IMR-90 (cell line): ENCODE data around the gene COX6B2. TPM values are rescaled to one million over a fixed set of nuclear protein-coding genes. Genes with fewer than 3 reads are reported as not detected.

Experiments used
- ATAC-seq: fragments of 200-7000 bp; cut with Tn5 transposase; 2 replicates; pipeline ENCODE4 v1.9.1; 2020; ENCODE audit warnings: low read depth, mild to moderate bottlenecking, moderate library complexity
- BruUV-seq: library from RNA; stranded (reverse); fragments of 400-500 nt; replicated peaks from 2 replicates; lab custom pipeline; 2021; lab: Mats Ljungman, UMichigan
- CTCF ChIA-PET: fragments of 300-600 bp; formaldehyde crosslinking; extraction: SDS; loops from one replicate; lab custom pipeline; 2021; ENCODE audit warnings: antibody characterized with exemption; lab: Yijun Ruan, JAX
- POLR2A ChIA-PET: fragments of 300-600 bp; sonication (Branson Sonifier 250); formaldehyde crosslinking; loops from one replicate; lab custom pipeline; 2022; ENCODE audit warnings: antibody characterized with exemption; ENCODE audit not compliant: unreplicated experiment; lab: Charles Lee
- DNase-seq: peaks from one replicate; pipeline ENCODE4 v3.0.0; 2013
- H2AFZ ChIP-seq: replicated peaks from 2 replicates; pipeline ENCODE3; 2013; ENCODE audit warnings: low read length, mild to moderate bottlenecking; ENCODE audit not compliant: poor library complexity
- H2AK5ac ChIP-seq: 2 replicates; pipeline ENCODE4 v1.6.1; 2013; ENCODE audit warnings: low read depth, low read length, inconsistent platforms
- H2AK9ac ChIP-seq: replicated peaks from 2 replicates; pipeline ENCODE3; 2013; ENCODE audit warnings: mild to moderate bottlenecking, low read depth, low read length, moderate library complexity; ENCODE audit not compliant: poor library complexity
- H2BK120ac ChIP-seq: 2 replicates; pipeline ENCODE4 v1.6.1; 2013; ENCODE audit warnings: low read depth, low read length, inconsistent platforms
- H2BK15ac ChIP-seq: 3 replicates; pipeline ENCODE4 v1.6.1; 2013; ENCODE audit warnings: low read depth, low read length, inconsistent platforms
- H2BK20ac ChIP-seq: 2 replicates; pipeline ENCODE4 v1.6.1; 2013; ENCODE audit warnings: low read depth, mild to moderate bottlenecking, inconsistent platforms, low read length, moderate library complexity
- H2BK5ac ChIP-seq: 2 replicates; pipeline ENCODE4 v1.6.1; 2013; ENCODE audit warnings: mild to moderate bottlenecking, low read depth, low read length, inconsistent platforms; ENCODE audit not compliant: poor library complexity, severe bottlenecking
- H3K14ac ChIP-seq: replicated peaks from 2 replicates; pipeline ENCODE4 v1.6.1; 2013; ENCODE audit warnings: low read depth, low read length, inconsistent platforms
- H3K18ac ChIP-seq: 2 replicates; pipeline ENCODE4 v1.6.1; 2013; ENCODE audit warnings: low read depth, low read length, control low read depth
- H3K23ac ChIP-seq: 2 replicates; pipeline ENCODE4 v1.6.1; 2013; ENCODE audit warnings: low read depth, low read length, inconsistent platforms
- H3K27ac ChIP-seq: 2 replicates; pipeline ENCODE4 v1.5.1; 2013; ENCODE audit warnings: mild to moderate bottlenecking, control low read depth, low read length; ENCODE audit not compliant: insufficient read depth
- H3K27me3 ChIP-seq: 2 replicates; pipeline ENCODE4 v1.6.1; 2013; ENCODE audit warnings: low read length; ENCODE audit not compliant: control insufficient read depth, insufficient read depth
- H3K36me3 ChIP-seq: 2 replicates; pipeline ENCODE4 v1.6.1; 2013; ENCODE audit warnings: low read length, mixed read lengths; ENCODE audit not compliant: control insufficient read depth, insufficient read depth
- H3K4ac ChIP-seq: 2 replicates; pipeline ENCODE4 v1.6.1; 2013; ENCODE audit warnings: low read depth, low read length, inconsistent platforms
- H3K4me1 ChIP-seq: 2 replicates; pipeline ENCODE4 v1.6.1; 2013; ENCODE audit warnings: low read length, mixed read lengths; ENCODE audit not compliant: control insufficient read depth, insufficient read depth
- H3K4me2 ChIP-seq: 2 replicates; pipeline ENCODE4 v1.6.1; 2013; ENCODE audit warnings: low read depth, mild to moderate bottlenecking, control low read depth, low read length, moderate library complexity
- H3K4me3 ChIP-seq: 2 replicates; pipeline ENCODE4 v1.5.1; 2013; ENCODE audit warnings: low read depth, mild to moderate bottlenecking, control low read depth, low read length, moderate library complexity; ENCODE audit not compliant: insufficient read depth
- H3K56ac ChIP-seq: 2 replicates; pipeline ENCODE4 v1.6.1; 2013; ENCODE audit warnings: low read length, inconsistent platforms; ENCODE audit not compliant: insufficient read depth; ENCODE audit errors: extremely low read depth
- H3K79me1 ChIP-seq, 2 experiments: 2 replicates each; pipeline ENCODE4 v1.6.1; 2013; ENCODE audit warnings: low read length in 2 of 2, inconsistent platforms in 1 of 2, low read depth in 1 of 2
- H3K9ac ChIP-seq: 2 replicates; pipeline ENCODE4 v1.6.1; 2013; ENCODE audit warnings: low read depth, low read length, control low read depth
- H3K9me1 ChIP-seq: 2 replicates; pipeline ENCODE4 v1.6.1; 2013; ENCODE audit warnings: low read length, inconsistent platforms; ENCODE audit not compliant: insufficient read depth
- H3K9me3 ChIP-seq: 2 replicates; pipeline ENCODE4 v1.6.1; 2013; ENCODE audit warnings: low read length; ENCODE audit not compliant: control insufficient read depth, insufficient read depth
- H4K20me1 ChIP-seq: 2 replicates; pipeline ENCODE4 v1.6.1; 2013; ENCODE audit warnings: low read length, inconsistent platforms; ENCODE audit not compliant: insufficient read depth
- H4K5ac ChIP-seq: 2 replicates; pipeline ENCODE4 v1.6.1; 2013; ENCODE audit warnings: mild to moderate bottlenecking, low read depth, low read length, control low read depth
- H4K8ac ChIP-seq, 2 experiments: 2 replicates each; pipeline ENCODE4 v1.6.1; 2013; ENCODE audit warnings: low read depth in 2 of 2, low read length in 2 of 2, control low read depth in 1 of 2, inconsistent platforms in 1 of 2
- H4K91ac ChIP-seq: 2 replicates; pipeline ENCODE4 v1.6.1; 2013; ENCODE audit warnings: low read depth, low read length, inconsistent platforms; ENCODE audit not compliant: insufficient read depth
- BHLHE40 ChIP-seq: fragments of 150-350 bp; IDR thresholded peaks from 2 replicates; pipeline ENCODE4 v1.6.1; 2016; ENCODE audit warnings: mild to moderate bottlenecking, low read depth, low read length
- CHD1 ChIP-seq: IDR thresholded peaks from 2 replicates; pipeline ENCODE4 v1.6.1; 2012; ENCODE audit warnings: low read depth, low read length, improper control_type of control experiment
- CTCF ChIP-seq: conservative IDR thresholded peaks from 2 replicates; pipeline ENCODE4 v1.5.1; 2012; ENCODE audit warnings: mild to moderate bottlenecking, low read depth, low read length, improper control_type of control experiment
- FOS ChIP-seq: fragments of 150-350 bp; IDR thresholded peaks from 2 replicates; pipeline ENCODE4 v1.6.1; 2016; ENCODE audit warnings: low read depth, low read length
- MAZ ChIP-seq: IDR thresholded peaks from 2 replicates; pipeline ENCODE4 v1.6.1; 2012; ENCODE audit warnings: low read depth, mild to moderate bottlenecking, low read length, improper control_type of control experiment, moderate library complexity, borderline replicate concordance
- NFE2L2 ChIP-seq: fragments of 150-350 bp; IDR thresholded peaks from 2 replicates; pipeline ENCODE4 v1.6.1; 2016; ENCODE audit warnings: low read depth, mild to moderate bottlenecking, low read length
- POLR2A ChIP-seq: IDR thresholded peaks from 2 replicates; pipeline ENCODE4 v1.6.1; 2012; ENCODE audit warnings: mild to moderate bottlenecking, low read depth, low read length
- RFX5 ChIP-seq: IDR thresholded peaks from 2 replicates; pipeline ENCODE4 v1.8.0; 2012; ENCODE audit warnings: low read depth, mild to moderate bottlenecking, low read length, moderate library complexity
- WGBS, 2 experiments: methylation state at CpG; one replicate each; pipeline versions ENCODE4 v1.1.5 to v1.1.7; 2013; ENCODE audit warnings: missing lambda C conversion rate in 2 of 2; ENCODE audit not compliant: insufficient read length in 1 of 2; ENCODE audit errors: extremely low coverage in 2 of 2; 5-methylcytosine and 5-hydroxymethylcytosine counted together
- dilution Hi-C: fragments of 300-500 bp; cut with HindIII; formaldehyde crosslinking; loops from one replicate; pipeline ENCODE4 v1.14.3; 2018; ENCODE audit warnings: low sequenced_read_pairs; ENCODE audit not compliant: unreplicated experiment
- in situ Hi-C: fragments of 300-500 bp; cut with MboI; formaldehyde crosslinking; loops from 3 replicates; pipeline ENCODE4 v1.14.3; 2019; ENCODE audit warnings: low sequenced_read_pairs, inconsistent platforms, mixed read lengths
- intact Hi-C: fragments of 100-400 bp; cut with micrococcal nuclease; formaldehyde crosslinking; loops from 2 replicates; pipeline ENCODE4 v1.10.0; 2022
- polyA plus RNA-seq, 3 experiments: library from polyadenylated mRNA; depleted of rRNA; stranded (reverse); fragments of >200 nt; gene quantifications; 2 replicates each; pipeline ENCODE4 v1.2.3, GENCODE V29; 2012; ENCODE audit warnings: low replicate concordance in 1 of 3
- total RNA-seq: library from RNA; depleted of rRNA; stranded (reverse); fragments of >200 nt; gene quantifications from 2 replicates; pipeline ENCODE4 v1.2.3, GENCODE V29; 2012

Gene COX6B2
- total and polyA plus RNA-seq, 2 of the 4 experiments (the other 2 are of a cell fraction): 0.19 TPM; not detected in 1

- intact Hi-C loops (no loop called here), dilution Hi-C loops (no loop called here), in situ Hi-C loops (no loop called here)
- no peak overlapping the region for H2AK5ac ChIP-seq
- H3K4me3 ChIP-seq: no peak overlapping the region
- DNase-seq (no peak), ATAC-seq (peak; percentile 40)
- no peak overlapping the region for H3K4me2 ChIP-seq
- H2BK5ac ChIP-seq: no peak overlapping the region
- peak overlapping the region; percentile 63 for H2AK9ac ChIP-seq
- peaks cover 14% of the 10 kb centered on the region for H3K36me3 ChIP-seq
- H3K4me1 ChIP-seq: no peaks in the 10 kb centered on the region; the same call in 1 of the 2 replicates
- H3K9ac ChIP-seq: no peak overlapping the region
- no peak overlapping the region for H3K56ac ChIP-seq
- H3K27ac ChIP-seq: no peak overlapping the region
- H2BK120ac ChIP-seq: no peak overlapping the region
- no peak overlapping the region for H4K91ac ChIP-seq
- POLR2A ChIA-PET: interaction anchor here (0.6 kb wide), 1 partner anchor 21 kb away, joined by 3 read pairs; no protein-coding TSS in a partner anchor
- no peak overlapping the region for H2BK20ac ChIP-seq
- no peak overlapping the region for H2AFZ ChIP-seq
- no peaks in the 10 kb centered on the region for H3K9me1 ChIP-seq
- no peaks in the 10 kb centered on the region for H3K27me3 ChIP-seq
- H3K14ac ChIP-seq: no peak overlapping the region; the same call in 1 of the 2 replicates
- no peak for TF ChIP-seq FOS
- TF ChIP-seq NFE2L2: no peak
- no peak for TF ChIP-seq BHLHE40
- TF ChIP-seq CHD1: no peak
- no peak for TF ChIP-seq CTCF
- no peak for TF ChIP-seq MAZ
- TF ChIP-seq RFX5: no peak
- no peak for TF ChIP-seq POLR2A
- no peaks in the 10 kb centered on the region for H3K79me1 ChIP-seq
- no peak overlapping the region for H3K4ac ChIP-seq
- H4K5ac ChIP-seq: no peak overlapping the region
- peaks cover 1% of the 10 kb centered on the region; the same call in 1 of the 2 replicates for H3K9me3 ChIP-seq
- BruUV-seq: no TSS peak
- H4K8ac ChIP-seq: no peak overlapping the region
- CTCF ChIA-PET: interaction anchor here (2.2 kb wide), 1 partner anchor 12 kb away, joined by 6 read pairs; no protein-coding TSS in a partner anchor
- 74% methylated on average over 40 of the region's 47 CpGs; no CpG with 5 or more reads in 1 of the 2 experiments for WGBS, 2 experiments
- no peak overlapping the region for H2BK15ac ChIP-seq
- H3K23ac ChIP-seq: no peak overlapping the region
- H3K18ac ChIP-seq: no peak overlapping the region
- no peaks in the 10 kb centered on the region for H4K20me1 ChIP-seq
These were observed 41.7 kb downstream of the COX6B2 start for GRCh38 chr19:55312621-55313512.
